Keratinocyte (primary cell): ENCODE data around the gene HADH. TPM values are rescaled to one million over a fixed set of nuclear protein-coding genes. Genes with fewer than 3 reads are reported as not detected.

Experiments used
- DNase-seq: peaks from one replicate; pipeline ENCODE4 v3.0.0-alpha.2; 2011; ENCODE audit warnings: low read depth, missing footprints, low spot score
- FAIRE-seq: peaks from 2 replicates; lab custom pipeline; 2011; peaks lifted over from hg19 to GRCh38; lab: Jason Lieb, UNC
- H2AFZ ChIP-seq: 2 replicates; pipeline ENCODE4 v1.6.0; 2012; ENCODE audit warnings: low read length, control low read depth, inconsistent platforms; ENCODE audit not compliant: control insufficient read depth
- H3K27ac ChIP-seq: 2 replicates; pipeline ENCODE4 v1.5.1; 2011; ENCODE audit warnings: low read length; ENCODE audit not compliant: control insufficient read depth, insufficient read depth
- H3K27me3 ChIP-seq: 3 replicates; pipeline ENCODE4 v1.6.0; 2011; ENCODE audit warnings: low read length; ENCODE audit not compliant: control insufficient read depth, insufficient read depth; ENCODE audit errors: extremely low read depth
- H3K36me3 ChIP-seq, 2 experiments: 2 replicates in 1 of 2; 3 replicates in 1 of 2; pipeline ENCODE4 v1.5.1; 2011; ENCODE audit warnings: low read length in 2 of 2, mild to moderate bottlenecking in 1 of 2; ENCODE audit not compliant: control insufficient read depth in 2 of 2, insufficient read depth in 2 of 2; ENCODE audit errors: extremely low read depth in 1 of 2
- H3K4me1 ChIP-seq: 3 replicates; pipeline ENCODE4 v1.5.1; 2011; ENCODE audit warnings: low read length; ENCODE audit not compliant: control insufficient read depth, insufficient read depth; ENCODE audit errors: extremely low read depth
- H3K4me2 ChIP-seq: 3 replicates; pipeline ENCODE4 v1.6.0; 2011; ENCODE audit warnings: low read depth, low read length; ENCODE audit not compliant: control insufficient read depth, insufficient read depth; ENCODE audit errors: extremely low read depth
- H3K4me3 ChIP-seq, 3 experiments: fragments of 200-600 bp in 1 of 3; sonication (generic) in 1 of 3; 2 replicates in 2 of 3; 3 replicates in 1 of 3; pipeline ENCODE4 v1.5.1; 2011 to 2016; ENCODE audit warnings: low read length in 3 of 3, mild to moderate bottlenecking in 3 of 3, control low read depth in 2 of 3, inconsistent platforms in 1 of 3, low read depth in 1 of 3, mixed read lengths in 1 of 3, mixed run types in 1 of 3, moderate library complexity in 1 of 3; ENCODE audit not compliant: control insufficient read depth in 2 of 3, insufficient read depth in 2 of 3; ENCODE audit errors: extremely low read depth in 1 of 3
- H3K79me2 ChIP-seq: 2 replicates; pipeline ENCODE4 v1.6.0; 2012; ENCODE audit warnings: low read length; ENCODE audit not compliant: control insufficient read depth, insufficient read depth
- H3K9ac ChIP-seq: 3 replicates; pipeline ENCODE4 v1.6.0; 2011; ENCODE audit warnings: low read length; ENCODE audit not compliant: control insufficient read depth, insufficient read depth; ENCODE audit errors: extremely low read depth
- H3K9me1 ChIP-seq: 3 replicates; pipeline ENCODE4 v1.6.0; 2011; ENCODE audit warnings: low read length; ENCODE audit not compliant: control insufficient read depth, insufficient read depth; ENCODE audit errors: extremely low read depth
- H3K9me3 ChIP-seq: 2 replicates; pipeline ENCODE4 v1.5.1; 2012; ENCODE audit warnings: low read depth, low read length; ENCODE audit not compliant: control insufficient read depth
- H4K20me1 ChIP-seq: 3 replicates; pipeline ENCODE4 v1.6.0; 2011; ENCODE audit warnings: low read length; ENCODE audit not compliant: control insufficient read depth, insufficient read depth; ENCODE audit errors: extremely low read depth
- CTCF ChIP-seq, 3 experiments: IDR thresholded peaks in 1 of 3; conservative IDR thresholded peaks in 1 of 3; optimal IDR thresholded peaks in 1 of 3; 2 replicates in 2 of 3; 3 replicates in 1 of 3; pipeline versions ENCODE3 to v1.5.1; 2011; ENCODE audit warnings: low read length in 3 of 3, mild to moderate bottlenecking in 3 of 3, moderate library complexity in 2 of 3, control low read depth in 1 of 3, inconsistent platforms in 1 of 3; ENCODE audit not compliant: insufficient read depth in 2 of 3; ENCODE audit errors: extremely low read depth in 1 of 3
- EZH2 ChIP-seq: IDR thresholded peaks from one replicate; pipeline ENCODE4 v1.6.1; 2012; ENCODE audit warnings: inconsistent platforms, mild to moderate bottlenecking, low read length, moderate library complexity
- dilution Hi-C: fragments of 300-500 bp; cut with MboI; formaldehyde crosslinking; loops from one replicate; pipeline ENCODE4 v1.7.0; 2020; ENCODE audit warnings: low sequenced_read_pairs; ENCODE audit not compliant: extremely low pct_ligation_motif_present
- polyA plus RNA-seq, 5 experiments: library from polyadenylated mRNA; depleted of rRNA in 3 of 5; stranded (reverse) in 3 of 5; stranded (forward) in 1 of 5; unstranded in 1 of 5; fragments of >200 nt; gene quantifications; 1 replicate in 1 of 5; 2 replicates in 3 of 5; 3 replicates in 1 of 5; pipeline versions ENCODE4 v1.2.1 to v1.2.3, GENCODE V29; 2011 to 2012; ENCODE audit warnings: missing spikeins in 2 of 5, low read depth in 1 of 5, low replicate concordance in 1 of 5

HADH gene
- polyA plus RNA-seq, 1 donor (not counting 4 experiments of a cell fraction or from before 2014, with no cell fraction given): 49.3 TPM

- no peak overlapping the region for H3K4me3 ChIP-seq
- TF ChIP-seq CTCF (optimal IDR thresholded peaks at IDR 0.05 in 1 of 3, IDR thresholded peaks at IDR 0.05 in 1 of 3, conservative IDR thresholded peaks at IDR 0.05 in 1 of 3; ENCODE audit: extremely low read depth in 1 of 3, insufficient read depth in 2 of 3, low read length in 3 of 3) (no peak), EZH2 (no peak)
- H3K9me1 ChIP-seq: no peaks in the 10 kb centered on the region
- no peaks in the 10 kb centered on the region for H3K79me2 ChIP-seq
- no peak overlapping the region for H3K4me2 ChIP-seq
- dilution Hi-C loops: no loop called here
- H2AFZ ChIP-seq: no peak overlapping the region
- FAIRE-seq: no peak
- no peaks in the 10 kb centered on the region for H4K20me1 ChIP-seq
- no peaks in the 10 kb centered on the region for H3K36me3 ChIP-seq
- DNase-seq: no peak
- H3K4me1 ChIP-seq: no peaks in the 10 kb centered on the region
- no peaks in the 10 kb centered on the region for H3K27me3 ChIP-seq
- H3K27ac ChIP-seq: no peak overlapping the region
- no peak overlapping the region for H3K9ac ChIP-seq
- no peaks in the 10 kb centered on the region for H3K9me3 ChIP-seq
These were observed 55.4 kb downstream of the HADH start for GRCh38 chr4:108044951-108045686.

- H3K9ac ChIP-seq: no peak overlapping the region
- FAIRE-seq (no peak), DNase-seq (no peak)
- no peak for TF ChIP-seq CTCF (optimal IDR thresholded peaks at IDR 0.05 in 1 of 3, IDR thresholded peaks at IDR 0.05 in 1 of 3, conservative IDR thresholded peaks at IDR 0.05 in 1 of 3; ENCODE audit: extremely low read depth in 1 of 3, insufficient read depth in 2 of 3, low read length in 3 of 3)
- no peak for TF ChIP-seq EZH2
- no peaks in the 10 kb centered on the region for H3K79me2 ChIP-seq
- H3K9me3 ChIP-seq: no peaks in the 10 kb centered on the region
- no peak overlapping the region for H3K4me2 ChIP-seq
- H3K4me3 ChIP-seq: no peak overlapping the region
- no peaks in the 10 kb centered on the region for H4K20me1 ChIP-seq
- no peaks in the 10 kb centered on the region for H3K9me1 ChIP-seq
- H3K27ac ChIP-seq: no peak overlapping the region
- dilution Hi-C loops: no loop called here
- no peaks in the 10 kb centered on the region for H3K27me3 ChIP-seq
- no peaks in the 10 kb centered on the region for H3K4me1 ChIP-seq
- no peak overlapping the region for H2AFZ ChIP-seq
- no peaks in the 10 kb centered on the region for H3K36me3 ChIP-seq
These were observed 56.0 kb downstream of the HADH start for GRCh38 chr4:108045687-108046024.
